Adrenal gland (tissue), 12 donors: Measurements from ENCODE around the gene CACNG6. TPM values are rescaled to one million over a fixed set of nuclear protein-coding genes. Genes with fewer than 3 reads are reported as not detected.

ENCODE experiments used
- DNase-seq, 7 donors: peaks; one replicate each; pipeline ENCODE4 v3.0.0-alpha.2; 2019 to 2020
- H3K27ac ChIP-seq, 5 donors: fragments of 200-600 bp; sonication (generic) in 4 of 5; 1 replicate in 3 of 5; 2 replicates in 2 of 5; pipeline versions ENCODE4 v1.5.1 to v1.8.0; 2016 to 2020; ENCODE audit warnings: mild to moderate bottlenecking in 1 of 5
- H3K27me3 ChIP-seq: fragments of 200-600 bp; 2 replicates; pipeline ENCODE4 v1.8.0; 2021
- H3K36me3 ChIP-seq, 2 donors: fragments of 200-600 bp; replicated peaks in 1 of 2; 1 replicate in 1 of 2; 2 replicates in 1 of 2; pipeline versions ENCODE4 v1.5.1 to v1.8.0; 2018 to 2022
- H3K4me1 ChIP-seq, 2 donors: fragments of 200-600 bp; replicated peaks in 1 of 2; 1 replicate in 1 of 2; 2 replicates in 1 of 2; pipeline versions ENCODE4 v1.5.1 to v1.8.0; 2018 to 2021
- H3K4me3 ChIP-seq, 4 donors: fragments of 200-600 bp; sonication (generic) in 3 of 4; one replicate each; pipeline ENCODE4 v1.5.1; 2016 to 2018
- H3K9me3 ChIP-seq, 3 donors: fragments of 200-600 bp; sonication (generic) in 1 of 3; replicated peaks in 1 of 3; 1 replicate in 2 of 3; 2 replicates in 1 of 3; pipeline versions ENCODE4 v1.5.1 to v1.8.0; 2016 to 2021
- CTCF ChIP-seq, 6 experiments: fragments of 450-650 bp in 4 of 6; fragments of 200-600 bp in 2 of 6; sonication (generic) in 1 of 6; IDR thresholded peaks; 1 replicate in 5 of 6; 2 replicates in 1 of 6; pipeline versions ENCODE4 v1.5.1 to v1.8.0; 2016 to 2021; ENCODE audit warnings: antibody characterized with exemption in 6 of 6, mild to moderate bottlenecking in 2 of 6, moderate library complexity in 1 of 6
- POLR2A ChIP-seq, 2 donors: fragments of 450-650 bp; IDR thresholded peaks; one replicate each; pipeline ENCODE4 v1.6.1; 2017; ENCODE audit warnings: antibody characterized with exemption in 2 of 2, mild to moderate bottlenecking in 2 of 2, moderate library complexity in 1 of 2
- WGBS, 4 donors: extraction: QIAGEN DNeasy Blood & Tissue Kit in 2 of 4; methylation state at CpG; one replicate each; pipeline versions ENCODE4 v1.1.5 to v1.1.7; 2013 to 2017; 5-methylcytosine and 5-hydroxymethylcytosine counted together
- intact Hi-C, 2 donors: fragments of 100-400 bp; cut with DNase I; formaldehyde crosslinking; loops; one replicate each; pipeline versions ENCODE4 v1.14.1 to v1.15.0; 2022 to 2023
- polyA plus RNA-seq, 3 donors: library from polyadenylated mRNA; stranded (reverse); fragments of 200-250 nt in 2 of 3; fragments of 350-450 nt in 1 of 3; fragmentation: Illumina TruSeq in 1 of 3; extraction: RNeasy Lipid Tissue Mini Kit (QIAGEN cat#74804) in 1 of 3; gene quantifications; one replicate each; pipeline ENCODE4 v1.2.3, GENCODE V29; 2013 to 2014
- total RNA-seq, 9 donors: library from RNA; depleted of rRNA in 4 of 9; stranded (reverse); fragments of >200 nt in 4 of 9; fragments of 120-200 nt in 1 of 9; fragmentation: NEBNext Ultra II Directional in 1 of 9; extraction: Animal tissue kit (Norgen Biotek cat#: 25700) in 1 of 9; gene quantifications; one replicate each; pipeline versions ENCODE4 v1.1.0 to v1.2.4, GENCODE V29; 2013 to 2023
- donor health status: healthy with polysubstance abuse.
- donor health status: Bipolar disorder and iron deficiency.
- donor health status: DM: yes; HTN: yes; CAD: no.
- donor health status: DM: no; HTN: no; CAD: no.
- donor health status: DM: no; HTN: no; CAD: no.
- donor health status: DM: yes; HTN: yes; CAD: no.

CACNG6 gene
- total and polyA plus RNA-seq, 12 donors, result not detected

GRCh38 chr19:53971673-53972072 is 19.8 kb upstream of the CACNG6 start:
- intact Hi-C loops, result no loop called here
- peak in 1 of 7 donors; percentile 7 for DNase-seq
- 40 to 57% (median 54%) methylated on average over 8 to 10 of the region's 10 CpGs for WGBS, 4 donors

GRCh38 chr19:53977429-53977990 is 13.9 kb upstream of the CACNG6 start:
- WGBS, 4 donors, result 3 to 5% (median 3%) methylated on average over 9 of the region's 9 CpGs
- Histone ChIP-seq H3K36me3 (no peaks in the 10 kb centered on the region), H3K4me3 (peak overlapping the region in 1 of 4 donors; percentile 8), H3K4me1 (no peaks in the 10 kb centered on the region), H3K27ac (no peak overlapping the region), H3K9me3 (no peaks in the 10 kb centered on the region), H3K27me3 (peaks cover 54% of the 10 kb centered on the region)
- intact Hi-C loops, result no loop called here
- TF ChIP-seq CTCF (IDR thresholded peaks at IDR 0.05), result no peak
- peak; percentile 54 to 84 (median 69) for DNase-seq

More at GRCh38 chr19:53971673-53972072, 19.8 kb upstream of the CACNG6 start:
- Histone ChIP-seq H3K4me1 (no peaks in the 10 kb centered on the region), H3K27me3 (peaks cover 8% of the 10 kb centered on the region), H3K36me3 (no peaks in the 10 kb centered on the region), H3K4me3 (no peak overlapping the region), H3K27ac (no peak overlapping the region), H3K9me3 (no peaks in the 10 kb centered on the region)
- TF ChIP-seq CTCF (IDR thresholded peaks at IDR 0.05) (no peak), POLR2A (IDR thresholded peaks at IDR 0.05) (no peak)

GRCh38 chr19:53977991-53978731 is 13.3 kb upstream of the CACNG6 start:
- WGBS, 4 donors, result 2 to 6% (median 5%) methylated on average over 24 to 54 of the region's 54 CpGs
- intact Hi-C loops, result no loop called here
- no peak for TF ChIP-seq CTCF (IDR thresholded peaks at IDR 0.05)
- TF ChIP-seq POLR2A (IDR thresholded peaks at IDR 0.05), result no peak
- peak overlapping the region in 1 of 4 donors; percentile 8 for H3K4me3 ChIP-seq
- DNase-seq, result peak in 6 of 7 donors; percentile 20 to 62 (median 33)
- peaks cover 60% of the 10 kb centered on the region for H3K27me3 ChIP-seq
- H3K9me3 ChIP-seq, result no peaks in the 10 kb centered on the region
- H3K4me1 ChIP-seq, result no peaks in the 10 kb centered on the region
- H3K36me3 ChIP-seq, result no peaks in the 10 kb centered on the region
- no peak overlapping the region for H3K27ac ChIP-seq

GRCh38 chr19:53978975-53979801 is 12.2 kb upstream of the CACNG6 start:
- no peak overlapping the region for H3K27ac ChIP-seq
- intact Hi-C loops, result no loop called here
- H3K4me1 ChIP-seq, result no peaks in the 10 kb centered on the region
- DNase-seq, result no peak
- H3K4me3 ChIP-seq, result no peak overlapping the region
- TF ChIP-seq POLR2A (IDR thresholded peaks at IDR 0.05), result no peak
- no peak for TF ChIP-seq CTCF (IDR thresholded peaks at IDR 0.05)
- H3K27me3 ChIP-seq, result peaks cover 68% of the 10 kb centered on the region
- 4 to 5% (median 5%) methylated on average over 19 of the region's 19 CpGs for WGBS, 4 donors
- no peaks in the 10 kb centered on the region for H3K9me3 ChIP-seq
- no peaks in the 10 kb centered on the region for H3K36me3 ChIP-seq
